Large intestine (tissue), 3 donors: ENCODE measurements around the gene TENM4. TPM values are rescaled to one million over a fixed set of nuclear protein-coding genes. Genes with fewer than 3 reads are reported as not detected.

ENCODE experiments used
- DNase-seq, 2 donors: peaks; one replicate each; pipeline versions ENCODE4 v3.0.0 to v3.0.0-alpha.2; 2013
- H3K27ac ChIP-seq: one replicate; pipeline ENCODE4 v1.5.1; 2013; ENCODE audit warnings: low read length
- H3K27me3 ChIP-seq: 2 replicates; pipeline ENCODE4 v1.6.1; 2013; ENCODE audit warnings: low read length; ENCODE audit not compliant: control insufficient read depth, insufficient read depth
- H3K36me3 ChIP-seq: 2 replicates; pipeline ENCODE4 v1.6.1; 2013; ENCODE audit warnings: low read length; ENCODE audit not compliant: control insufficient read depth, insufficient read depth
- H3K4me1 ChIP-seq: one replicate; pipeline ENCODE4 v1.6.1; 2013; ENCODE audit warnings: low read length; ENCODE audit not compliant: control insufficient read depth, insufficient read depth
- H3K4me3 ChIP-seq: one replicate; pipeline ENCODE4 v1.5.1; 2013; ENCODE audit warnings: low read length
- H3K9me3 ChIP-seq: one replicate; pipeline ENCODE4 v1.6.1; 2013; ENCODE audit warnings: mild to moderate bottlenecking, low read depth, low read length, moderate library complexity; ENCODE audit not compliant: control insufficient read depth
- WGBS: methylation state at CpG from one replicate; pipeline ENCODE4 v1.1.5; 2013; ENCODE audit warnings: low lambda C conversion rate; ENCODE audit not compliant: insufficient coverage; 5-methylcytosine and 5-hydroxymethylcytosine counted together
- polyA plus RNA-seq: library from polyadenylated mRNA; unstranded; fragments of 120-200 nt; gene quantifications from one replicate; pipeline ENCODE4 v1.2.1, GENCODE V29; 2013

Gene TENM4
- polyA plus RNA-seq, 1 donor = 2.1 TPM

DNA sequence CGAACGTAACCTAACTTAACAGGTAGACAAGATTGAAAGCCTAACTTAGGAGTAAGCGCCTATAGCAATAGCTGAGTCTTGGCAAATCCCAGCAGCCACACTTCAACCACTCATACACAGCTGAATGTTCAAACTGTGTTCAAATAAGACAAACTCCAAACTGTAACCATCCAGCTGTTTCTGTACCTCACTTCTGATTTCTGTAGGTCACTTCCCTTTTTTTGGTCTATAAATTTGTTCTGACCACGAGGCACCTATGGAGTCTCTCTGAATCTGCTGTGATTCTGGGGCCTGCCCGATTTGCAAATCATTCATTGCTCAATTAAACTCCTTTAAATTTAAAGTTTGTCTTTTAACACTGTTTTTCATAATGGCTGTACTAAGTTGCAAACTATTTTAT is 8.2 kb upstream of the TENM4 start:
- Histone ChIP-seq H3K4me1 (no peaks in the 10 kb centered on the region), H3K36me3 (no peaks in the 10 kb centered on the region), H3K9me3 (no peaks in the 10 kb centered on the region), H3K27me3 (peaks cover 15% of the 10 kb centered on the region), H3K4me3 (no peak overlapping the region), H3K27ac (no peak overlapping the region)
- WGBS = no CpG with 5 or more reads among the region's 5 CpGs
- no peak for DNase-seq

- H3K27me3 ChIP-seq = peaks cover 32% of the 10 kb centered on the region
- WGBS = no CpG with 5 or more reads among the region's 5 CpGs
- no peak overlapping the region for H3K27ac ChIP-seq
- no peak for DNase-seq
- H3K36me3 ChIP-seq = no peaks in the 10 kb centered on the region
- H3K4me1 ChIP-seq = no peaks in the 10 kb centered on the region
- no peak overlapping the region for H3K4me3 ChIP-seq
- no peaks in the 10 kb centered on the region for H3K9me3 ChIP-seq
Observed at GRCh38 chr11:79447038-79447786, 6.4 kb upstream of the TENM4 start.

DNA sequence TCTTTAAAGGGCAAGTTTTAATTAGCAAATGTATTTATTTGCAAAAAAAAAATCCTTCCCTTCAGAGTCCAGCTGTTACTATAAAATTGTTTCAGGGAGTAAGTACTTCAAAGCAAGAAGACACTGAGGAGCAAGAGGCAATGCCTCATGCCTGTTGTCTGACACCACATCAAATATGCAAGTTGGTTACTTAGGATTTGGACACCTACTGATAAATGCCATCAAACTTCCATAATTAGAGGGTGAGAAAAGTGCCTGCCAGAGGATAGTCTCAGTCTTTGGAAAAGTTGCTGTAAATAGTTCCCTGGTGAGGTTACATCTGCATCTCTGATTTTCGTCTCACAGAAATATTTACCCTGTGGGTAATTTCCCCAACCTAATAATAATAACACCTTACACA is 4.1 kb upstream of the TENM4 start:
- Histone ChIP-seq H3K36me3 (no peaks in the 10 kb centered on the region), H3K4me3 (no peak overlapping the region), H3K27ac (no peak overlapping the region), H3K27me3 (peaks cover 53% of the 10 kb centered on the region), H3K4me1 (no peaks in the 10 kb centered on the region), H3K9me3 (no peaks in the 10 kb centered on the region)
- WGBS = no CpG with 5 or more reads among the region's 1 CpG
- DNase-seq = no peak

- Histone ChIP-seq H3K4me1 (peaks cover 21% of the 10 kb centered on the region), H3K9me3 (no peaks in the 10 kb centered on the region), H3K36me3 (no peaks in the 10 kb centered on the region), H3K27ac (no peak overlapping the region), H3K4me3 (peak overlapping the region; percentile 42), H3K27me3 (peaks cover 83% of the 10 kb centered on the region)
- peak in 1 of 2 donors; percentile 21 for DNase-seq
- 20% methylated on average over 1 of the region's 10 CpGs for WGBS
Observed at GRCh38 chr11:79441461-79441875, 638 bp upstream of the TENM4 start.

GRCh38 chr11:79439886-79440570 is 802 bp downstream of the TENM4 start:
- no peak for DNase-seq

GRCh38 chr11:79439410-79439885 is 1.4 kb downstream of the TENM4 start:
- no peaks in the 10 kb centered on the region for H3K36me3 ChIP-seq
- DNase-seq = peak in 1 of 2 donors; percentile 27
- H3K4me3 ChIP-seq = peak overlapping the region; percentile 25
- WGBS = no CpG with 5 or more reads among the region's 24 CpGs
- peaks cover 87% of the 10 kb centered on the region for H3K27me3 ChIP-seq
- H3K9me3 ChIP-seq = no peaks in the 10 kb centered on the region
- H3K4me1 ChIP-seq = peaks cover 21% of the 10 kb centered on the region
- no peak overlapping the region for H3K27ac ChIP-seq

More at GRCh38 chr11:79439886-79440570, 802 bp downstream of the TENM4 start:
- H3K4me1 ChIP-seq = peaks cover 21% of the 10 kb centered on the region
- no peaks in the 10 kb centered on the region for H3K9me3 ChIP-seq
- H3K4me3 ChIP-seq = peak overlapping the region; percentile 42
- H3K27ac ChIP-seq = peak overlapping the region; percentile 9
- H3K36me3 ChIP-seq = no peaks in the 10 kb centered on the region
- no CpG with 5 or more reads among the region's 72 CpGs for WGBS
- peaks cover 91% of the 10 kb centered on the region for H3K27me3 ChIP-seq

GRCh38 chr11:79438631-79439409 is 2.0 kb downstream of the TENM4 start:
- DNase-seq = peak in 1 of 2 donors; percentile 39
- Histone ChIP-seq H3K9me3 (no peaks in the 10 kb centered on the region), H3K27ac (no peak overlapping the region), H3K4me1 (peaks cover 21% of the 10 kb centered on the region), H3K4me3 (peak overlapping the region; percentile 25), H3K36me3 (no peaks in the 10 kb centered on the region), H3K27me3 (peaks cover 90% of the 10 kb centered on the region)
- no CpG with 5 or more reads among the region's 41 CpGs for WGBS

DNA sequence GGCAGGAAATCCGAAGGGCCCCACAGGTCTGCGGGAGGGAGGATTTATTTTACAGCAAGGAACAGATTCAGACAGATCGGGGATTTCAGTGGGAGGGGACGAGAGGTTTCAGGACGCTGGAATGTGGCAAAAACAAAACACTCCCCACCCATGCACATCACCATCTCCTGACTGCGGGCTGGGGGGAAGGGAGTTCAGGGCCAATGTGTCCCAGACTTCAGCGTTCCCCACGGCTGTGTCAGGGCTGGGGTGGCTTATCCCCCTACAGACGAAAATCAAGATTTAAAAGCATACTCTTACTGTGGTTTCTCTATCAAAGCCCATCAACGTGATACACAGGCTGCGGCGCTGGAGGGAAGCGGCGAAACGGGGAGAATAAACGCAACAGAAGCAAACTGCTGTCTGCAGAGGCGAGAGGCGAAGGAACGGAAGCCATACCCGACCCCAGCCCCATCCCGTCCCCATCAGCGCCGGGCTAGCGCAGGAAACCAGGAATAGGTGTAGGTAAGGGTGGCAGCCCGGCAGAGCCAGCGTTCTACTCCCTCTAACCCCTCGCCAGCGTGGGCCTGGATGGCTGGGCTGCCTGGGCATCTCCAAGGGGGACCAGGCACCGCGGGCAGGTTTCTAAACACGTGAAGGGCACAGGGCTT is 2.7 kb downstream of the TENM4 start:
- Histone ChIP-seq H3K4me3 (peak overlapping the region; percentile 25), H3K27me3 (peaks cover 86% of the 10 kb centered on the region), H3K36me3 (no peaks in the 10 kb centered on the region), H3K27ac (no peak overlapping the region), H3K9me3 (no peaks in the 10 kb centered on the region), H3K4me1 (peaks cover 21% of the 10 kb centered on the region)
- WGBS = no CpG with 5 or more reads among the region's 31 CpGs
- DNase-seq = peak in 1 of 2 donors; percentile 25

DNA sequence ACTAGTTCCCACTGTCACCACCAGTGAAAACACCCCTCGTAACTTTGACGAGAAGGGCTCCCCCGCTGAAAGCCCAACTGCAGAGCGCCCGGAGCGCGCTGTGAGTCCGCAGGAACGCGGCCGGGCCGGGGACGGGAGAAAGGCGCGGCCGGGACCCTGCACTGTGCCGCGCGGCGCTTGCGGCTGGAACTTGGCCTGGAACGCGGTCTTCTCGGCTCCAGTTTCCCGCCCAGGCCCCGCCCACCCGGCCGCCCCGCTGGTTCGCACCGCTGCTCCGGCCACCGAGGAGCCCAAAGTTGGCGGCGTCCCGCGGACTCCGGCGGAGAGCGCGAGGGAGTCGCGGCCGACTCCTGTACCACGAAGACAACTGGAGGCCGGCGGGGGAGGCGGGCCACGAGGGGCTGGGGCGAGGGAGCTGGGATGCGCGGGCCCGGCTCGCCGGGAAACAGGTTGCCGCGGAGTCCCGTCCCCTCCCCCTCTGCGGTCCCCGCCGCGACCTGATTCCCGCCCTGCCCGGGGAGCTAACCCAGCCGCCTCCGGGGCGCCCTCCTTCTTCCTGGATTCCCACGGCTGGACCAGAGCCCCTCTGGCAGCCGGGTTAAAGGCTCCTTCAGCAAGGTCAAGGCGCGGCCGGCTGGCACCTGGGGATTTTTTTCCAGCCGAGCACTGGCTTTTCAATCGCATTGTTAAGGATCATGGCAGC is 3.4 kb downstream of the TENM4 start:
- no CpG with 5 or more reads among the region's 74 CpGs for WGBS
- peaks cover 21% of the 10 kb centered on the region for H3K4me1 ChIP-seq
- peak in 1 of 2 donors; percentile 59 for DNase-seq
- H3K27me3 ChIP-seq = peaks cover 80% of the 10 kb centered on the region
- no peaks in the 10 kb centered on the region for H3K9me3 ChIP-seq
- peak overlapping the region; percentile 25 for H3K4me3 ChIP-seq
- H3K27ac ChIP-seq = no peak overlapping the region
- H3K36me3 ChIP-seq = no peaks in the 10 kb centered on the region
